H1 (cell line): ENCODE data around the gene CDH22.

Experiments used
- ATF2 ChIP-seq: IDR thresholded peaks from 2 replicates; pipeline ENCODE4 v1.6.1; 2012; ENCODE audit warnings: low read length, inconsistent platforms
- CEBPB ChIP-seq: IDR thresholded peaks from 2 replicates; pipeline ENCODE4 v1.6.1; 2012; ENCODE audit warnings: low read depth, low read length
- EP300 ChIP-seq, 2 experiments: IDR thresholded peaks; 1 replicate in 1 of 2; 2 replicates in 1 of 2; pipeline ENCODE4 v1.6.1; 2011 to 2012; ENCODE audit warnings: low read depth in 2 of 2, low read length in 2 of 2, mild to moderate bottlenecking in 2 of 2, borderline replicate concordance in 1 of 2, inconsistent platforms in 1 of 2, moderate library complexity in 1 of 2
- RFX5 ChIP-seq: IDR thresholded peaks from 2 replicates; pipeline ENCODE4 v1.6.1; 2011; ENCODE audit warnings: low read depth, low read length, improper control_type of control experiment, borderline replicate concordance
- SIN3A ChIP-seq, 2 experiments: IDR thresholded peaks in 1 of 2; conservative IDR thresholded peaks in 1 of 2; 2 replicates each; pipeline ENCODE4 v1.6.1; 2011 to 2012; ENCODE audit warnings: low read length in 2 of 2, improper control_type of control experiment in 1 of 2, low read depth in 1 of 2, mild to moderate bottlenecking in 1 of 2
- SP2 ChIP-seq: IDR thresholded peaks from 2 replicates; pipeline ENCODE4 v1.6.1; 2012; ENCODE audit warnings: mild to moderate bottlenecking, low read length, inconsistent platforms
- TF ChIP-seq, protein P1 (sequence below), 3 experiments: IDR thresholded peaks; 1 replicate in 2 of 3; 2 replicates in 1 of 3; pipeline versions ENCODE4 v1.5.1 to v1.6.1; 2011; ENCODE audit warnings: low read length in 3 of 3, mild to moderate bottlenecking in 3 of 3, inconsistent platforms in 2 of 3, low read depth in 1 of 3, moderate library complexity in 1 of 3; ENCODE audit not compliant: insufficient read depth in 1 of 3; ENCODE audit errors: control extremely low read depth in 1 of 3
- TF ChIP-seq, protein P2 (sequence below): IDR thresholded peaks from 2 replicates; pipeline ENCODE4 v1.6.1; 2011; ENCODE audit warnings: low read depth, mild to moderate bottlenecking, low read length; ENCODE audit not compliant: insufficient read depth
- TF ChIP-seq, protein P3 (sequence below): IDR thresholded peaks from 2 replicates; pipeline ENCODE4 v1.6.1; 2012; ENCODE audit warnings: inconsistent platforms

- TF ChIP-seq, protein P1, sequence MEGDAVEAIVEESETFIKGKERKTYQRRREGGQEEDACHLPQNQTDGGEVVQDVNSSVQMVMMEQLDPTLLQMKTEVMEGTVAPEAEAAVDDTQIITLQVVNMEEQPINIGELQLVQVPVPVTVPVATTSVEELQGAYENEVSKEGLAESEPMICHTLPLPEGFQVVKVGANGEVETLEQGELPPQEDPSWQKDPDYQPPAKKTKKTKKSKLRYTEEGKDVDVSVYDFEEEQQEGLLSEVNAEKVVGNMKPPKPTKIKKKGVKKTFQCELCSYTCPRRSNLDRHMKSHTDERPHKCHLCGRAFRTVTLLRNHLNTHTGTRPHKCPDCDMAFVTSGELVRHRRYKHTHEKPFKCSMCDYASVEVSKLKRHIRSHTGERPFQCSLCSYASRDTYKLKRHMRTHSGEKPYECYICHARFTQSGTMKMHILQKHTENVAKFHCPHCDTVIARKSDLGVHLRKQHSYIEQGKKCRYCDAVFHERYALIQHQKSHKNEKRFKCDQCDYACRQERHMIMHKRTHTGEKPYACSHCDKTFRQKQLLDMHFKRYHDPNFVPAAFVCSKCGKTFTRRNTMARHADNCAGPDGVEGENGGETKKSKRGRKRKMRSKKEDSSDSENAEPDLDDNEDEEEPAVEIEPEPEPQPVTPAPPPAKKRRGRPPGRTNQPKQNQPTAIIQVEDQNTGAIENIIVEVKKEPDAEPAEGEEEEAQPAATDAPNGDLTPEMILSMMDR (IDR thresholded peaks at IDR 0.05; ENCODE audit: control extremely low read depth in 1 of 3, insufficient read depth in 1 of 3, low read depth in 1 of 3, low read length in 3 of 3): no peak
- TF ChIP-seq RFX5 (no peak), SP2 (no peak), ATF2 (no peak), SIN3A (conservative IDR thresholded peaks at IDR 0.05 in 1 of 2, IDR thresholded peaks at IDR 0.05 in 1 of 2; ENCODE audit: low read depth in 1 of 2, low read length in 2 of 2) (no peak), EP300 (IDR thresholded peaks at IDR 0.05; ENCODE audit: borderline replicate concordance in 1 of 2, low read depth in 2 of 2, low read length in 2 of 2) (no peak), CEBPB (no peak)
- TF ChIP-seq, protein P2, sequence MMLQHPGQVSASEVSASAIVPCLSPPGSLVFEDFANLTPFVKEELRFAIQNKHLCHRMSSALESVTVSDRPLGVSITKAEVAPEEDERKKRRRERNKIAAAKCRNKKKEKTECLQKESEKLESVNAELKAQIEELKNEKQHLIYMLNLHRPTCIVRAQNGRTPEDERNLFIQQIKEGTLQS: no peak
- TF ChIP-seq, protein P3, sequence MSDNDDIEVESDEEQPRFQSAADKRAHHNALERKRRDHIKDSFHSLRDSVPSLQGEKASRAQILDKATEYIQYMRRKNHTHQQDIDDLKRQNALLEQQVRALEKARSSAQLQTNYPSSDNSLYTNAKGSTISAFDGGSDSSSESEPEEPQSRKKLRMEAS: no peak
Measured at GRCh38 chr20:46336735-46337134, 28.4 kb upstream of the CDH22 start.
